Hematopoietic multipotent progenitor cell treated with erythropoietin and hydrocortisone succinate and interleukin-3 and kit ligand, for 8 days (in vitro differentiated cells): Measurements from ENCODE around the gene CERS6.
A peak's percentile ranks its signal among the peaks of the same experiment; 100 is the strongest.
"Not testable (repeated sequence)": the region's sequence is repeated elsewhere in the genome, so short reads cannot be mapped to it uniquely, and the experiment has no call there.

ENCODE experiments used
- DNase-seq: peaks from one replicate; pipeline ENCODE4 v3.0.0-alpha.2; 2015

The CERS6 gene

DNA sequence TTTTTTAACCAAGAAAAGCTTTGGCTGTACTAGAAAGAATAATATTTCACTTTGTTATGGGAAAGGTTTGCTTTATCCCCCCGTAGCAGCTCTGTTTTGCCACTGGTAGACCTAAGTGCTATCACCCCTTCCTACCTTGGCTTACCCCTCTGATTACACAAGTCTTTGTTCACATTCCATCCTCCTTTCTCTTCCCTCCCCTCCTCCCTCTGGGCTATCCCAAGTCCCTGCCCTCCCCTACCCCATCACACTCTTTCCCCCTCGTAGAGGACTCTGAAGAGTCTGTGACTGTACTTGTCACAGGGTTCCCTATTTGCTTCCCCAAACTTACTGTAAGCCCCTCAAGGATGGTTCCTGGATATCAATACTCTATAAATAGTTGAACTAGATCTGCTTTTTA is 193.5 kb downstream of the CERS6 start:
- DNase-seq, result no peak

GRCh38 chr2:168650139-168650538 is 194.1 kb downstream of the CERS6 start:
- DNase-seq, result no peak

GRCh38 chr2:168650781-168651180 is 194.7 kb downstream of the CERS6 start:
- DNase-seq, result no peak

DNA sequence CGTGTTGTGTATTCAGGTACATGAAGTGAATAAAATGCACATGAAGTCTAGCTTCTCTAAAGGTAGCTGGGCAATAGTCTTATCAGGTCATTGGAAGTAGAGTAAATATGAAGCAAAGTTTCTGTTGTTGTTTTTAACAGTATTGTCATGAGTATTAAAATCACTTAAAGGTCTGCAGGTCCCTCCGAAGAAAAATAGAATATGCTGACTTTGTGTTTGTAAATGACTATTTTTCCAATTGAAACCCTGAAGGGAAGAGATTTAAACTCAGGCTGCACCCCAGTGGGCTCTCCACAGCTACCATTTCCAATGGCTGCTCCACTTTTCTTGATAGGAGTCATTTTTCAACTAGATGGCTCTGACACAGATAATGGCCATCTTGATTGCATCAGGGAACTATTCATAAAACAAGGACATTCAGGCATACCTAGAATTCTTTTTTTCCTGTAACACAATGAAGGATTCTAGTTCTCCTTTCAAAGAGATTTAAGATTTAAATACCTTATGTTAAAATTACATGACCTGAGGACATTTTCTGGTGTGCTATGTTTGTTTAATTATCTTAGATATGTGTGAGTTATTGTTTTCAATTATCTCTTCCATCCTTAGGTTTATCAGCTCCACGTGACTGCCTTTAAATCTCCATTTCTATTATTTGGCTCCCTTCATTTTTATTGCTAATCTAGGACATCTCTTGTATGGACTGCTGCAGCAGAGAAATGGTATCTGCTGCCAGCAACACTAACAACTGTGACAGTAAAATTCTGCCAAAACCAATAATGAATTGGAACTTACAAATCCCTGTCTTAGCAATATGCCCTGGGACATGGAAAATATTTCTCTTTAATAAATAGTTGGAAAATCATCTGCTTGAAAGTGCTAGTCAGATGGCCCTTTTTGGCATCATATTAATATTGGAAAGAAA is 197.2 kb downstream of the CERS6 start:
- no peak for DNase-seq

DNA sequence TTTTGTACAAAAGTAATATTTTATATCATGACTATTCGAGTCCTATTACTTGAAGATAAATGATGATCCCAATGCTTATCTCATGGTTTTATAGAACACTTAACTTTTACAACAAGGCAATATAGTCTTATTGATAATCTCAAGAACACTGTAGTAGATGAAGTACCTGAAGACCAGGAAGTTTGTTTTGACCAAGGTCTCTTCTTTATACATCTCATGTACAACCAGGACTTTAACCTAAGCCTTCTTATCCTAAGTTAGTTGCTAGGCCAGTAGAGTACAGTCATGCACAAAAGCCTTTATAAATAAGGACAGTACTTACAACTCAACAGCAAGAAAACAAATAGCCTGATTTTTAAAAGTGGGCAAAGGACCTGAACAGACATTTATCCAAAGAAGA is 198.6 kb downstream of the CERS6 start:
- no peak for DNase-seq

GRCh38 chr2:168655207-168655606 is 199.1 kb downstream of the CERS6 start:
- no peak for DNase-seq

GRCh38 chr2:168657378-168657777 is 201.3 kb downstream of the CERS6 start:
- DNase-seq, result not testable (repeated sequence)

- no peak for DNase-seq
Observed at GRCh38 chr2:168658706-168659105, 202.6 kb downstream of the CERS6 start.

DNA sequence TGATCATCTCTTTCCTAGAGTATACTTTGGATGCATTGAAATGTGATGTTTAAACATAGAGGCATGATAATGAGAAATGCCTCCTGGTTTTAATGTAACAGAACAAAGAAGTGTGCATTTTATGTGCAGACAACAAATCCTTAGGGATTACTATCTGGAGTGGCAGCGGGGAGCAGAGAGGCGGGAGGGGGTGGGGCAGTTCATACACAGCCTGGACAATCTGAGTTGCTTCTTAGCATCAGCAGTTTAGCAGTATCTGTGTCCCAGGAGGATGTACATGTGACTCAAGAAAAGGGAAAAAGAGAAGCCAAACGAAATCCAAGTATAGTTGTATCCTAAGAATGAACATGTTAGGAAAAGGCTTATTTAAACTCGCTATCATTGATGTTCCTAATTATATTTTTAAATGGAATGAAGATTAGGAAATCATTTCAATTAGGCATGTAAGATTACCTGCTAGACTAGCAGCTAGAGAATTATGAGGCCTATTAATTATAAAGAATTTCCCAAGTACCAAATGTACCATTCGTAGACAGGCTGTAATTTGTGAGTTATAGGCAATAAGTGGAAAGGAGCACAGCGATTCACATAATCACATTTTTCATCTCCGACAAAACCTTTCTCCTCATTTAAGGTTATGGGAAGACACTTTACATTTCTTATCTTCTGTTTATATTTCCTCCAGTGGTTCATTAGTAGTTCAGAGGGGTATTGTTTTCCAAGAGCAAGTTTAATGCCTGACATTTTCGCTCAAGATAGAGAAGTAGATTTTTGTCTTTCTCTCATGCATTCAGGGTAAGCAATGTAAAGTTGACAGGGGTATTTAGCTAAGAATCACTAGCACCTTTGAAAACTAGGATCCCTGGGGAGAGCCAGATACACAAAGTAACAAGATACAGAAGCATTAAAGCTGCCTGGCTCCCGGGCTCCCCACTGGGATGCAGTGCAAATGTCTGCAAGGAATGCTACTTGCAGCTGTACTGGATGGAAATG is 205.1 kb downstream of the CERS6 start:
- DNase-seq, result no peak

GRCh38 chr2:168661863-168662256 is 205.8 kb downstream of the CERS6 start:
- DNase-seq, result no peak

- no peak for DNase-seq
Observed at GRCh38 chr2:168662651-168663208, 206.7 kb downstream of the CERS6 start.

DNA sequence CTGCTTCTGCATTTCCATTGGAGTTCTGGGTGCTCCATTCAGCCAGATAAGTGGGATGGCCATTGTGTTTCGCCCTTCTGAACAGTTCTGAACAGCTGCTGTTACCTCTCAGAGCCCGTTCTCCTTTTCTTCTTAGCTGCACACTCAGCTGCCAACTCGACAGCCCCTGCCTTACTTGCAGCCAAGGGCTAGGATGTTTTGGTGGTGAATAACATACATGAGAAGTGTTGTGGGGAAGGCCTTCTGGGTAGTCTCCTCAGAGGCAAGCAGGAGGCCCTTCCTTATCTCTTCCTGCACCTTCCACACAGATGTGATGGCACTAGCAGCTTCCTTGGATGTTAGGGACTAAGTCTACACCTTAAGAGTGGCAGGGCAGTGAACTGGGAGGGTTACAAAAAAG is 207.9 kb downstream of the CERS6 start:
- peak; percentile 67 for DNase-seq

- not testable (repeated sequence) for DNase-seq
Observed at GRCh38 chr2:168664715-168665114, 208.6 kb downstream of the CERS6 start.

GRCh38 chr2:168666339-168666738 is 210.3 kb downstream of the CERS6 start:
- no peak for DNase-seq

DNA sequence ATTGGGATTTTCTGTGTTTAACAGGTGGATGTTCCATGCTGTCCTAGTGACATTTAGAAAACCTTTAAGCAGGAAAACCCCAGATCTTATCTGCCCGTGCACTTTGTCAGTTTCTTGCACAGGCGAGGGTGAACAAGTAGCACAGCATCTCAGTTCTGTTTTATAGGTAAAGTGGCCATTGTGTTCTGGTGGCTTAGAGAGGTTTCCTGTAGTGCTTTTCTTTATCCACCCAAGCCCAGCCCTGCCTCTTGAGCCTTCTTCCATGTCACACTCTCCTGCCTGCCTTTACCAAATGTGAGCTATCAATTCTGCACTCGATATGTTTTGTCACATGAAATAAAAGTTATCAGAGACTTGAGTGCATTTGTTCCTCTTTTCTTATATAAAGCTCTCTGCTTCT is 211.1 kb downstream of the CERS6 start:
- peak; percentile 2 for DNase-seq

DNA sequence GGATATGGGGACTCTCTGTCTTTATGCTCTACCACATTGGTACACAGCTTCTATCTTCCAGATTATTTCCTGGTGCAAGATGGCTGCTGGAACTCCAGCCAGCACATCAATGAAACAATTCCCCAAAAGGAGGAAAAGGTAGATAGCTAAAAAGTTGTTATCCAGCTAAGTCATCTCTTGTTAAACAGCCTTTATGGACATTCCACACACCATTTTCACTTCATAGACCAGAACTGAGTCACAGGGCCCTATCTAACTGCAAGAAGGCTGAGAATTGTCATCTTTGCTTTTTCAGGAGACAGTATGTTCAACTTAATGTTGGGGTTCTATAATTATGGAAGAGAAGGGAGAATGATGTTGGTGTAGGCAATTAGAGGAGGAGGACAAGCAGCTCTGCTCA is 213.1 kb downstream of the CERS6 start:
- DNase-seq, result peak; percentile 10

DNA sequence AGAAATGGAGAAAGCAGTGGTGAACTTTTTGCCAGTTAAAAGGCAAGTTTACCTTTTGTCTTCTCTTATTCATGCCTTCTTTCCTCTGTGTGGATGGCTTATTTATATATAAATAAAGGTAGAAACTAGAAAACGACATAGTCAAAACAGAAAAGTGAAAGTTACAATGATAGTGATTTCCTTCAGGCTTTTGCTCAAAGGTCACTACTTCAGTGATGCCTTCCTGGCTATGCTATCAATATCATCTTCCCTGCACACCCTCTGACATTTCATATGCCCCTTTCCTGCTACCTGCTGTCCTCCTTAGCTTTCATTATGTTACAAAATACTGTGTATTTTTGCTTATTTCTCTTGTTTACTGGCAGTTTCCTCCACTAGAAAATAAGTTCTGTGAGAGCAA is 214.4 kb downstream of the CERS6 start:
- DNase-seq, result no peak

DNA sequence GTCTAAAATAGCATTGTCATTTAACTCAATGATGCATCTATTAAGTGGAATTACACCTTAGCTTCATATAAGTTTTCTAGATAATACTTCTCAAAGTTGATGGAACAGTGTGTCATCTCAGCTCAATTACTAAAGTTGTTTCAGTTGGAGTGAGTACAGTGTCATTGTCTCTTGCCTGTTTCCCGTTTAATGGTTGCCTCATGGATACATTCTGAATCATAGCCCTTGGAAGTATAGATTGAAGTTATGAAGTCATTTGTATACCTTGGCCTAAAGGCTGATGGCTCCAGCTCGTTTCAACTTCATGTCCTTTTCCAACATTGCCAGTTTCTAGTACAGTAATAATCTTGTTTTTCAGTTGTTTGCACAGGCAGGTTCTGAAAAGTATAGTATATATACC is 215.9 kb downstream of the CERS6 start:
- DNase-seq, result no peak

GRCh38 chr2:168673265-168674189 is 217.5 kb downstream of the CERS6 start:
- no peak for DNase-seq

GRCh38 chr2:168678153-168678853 is 222.2 kb downstream of the CERS6 start:
- no peak for DNase-seq

- DNase-seq, result no peak
Observed at GRCh38 chr2:168679081-168679480, 223.0 kb downstream of the CERS6 start.
